Activated naive CD4-positive, alpha-beta T cell treated with anti-CD3 and anti-CD28 coated beads, Interleukin-2, amount 10 ng/mL, durations not matched to agents 7 days and 5 days (primary cell): ENCODE results near the gene MYRF.

Source experiments
- CTCF ChIA-PET: fragments of 350-600 bp; sonication (Branson Sonifier 250); formaldehyde crosslinking; loops from one replicate; lab custom pipeline; 2021; ENCODE audit warnings: antibody characterized with exemption; lab: Charles Lee
- DNase-seq: peaks from one replicate; pipeline ENCODE4 v3.0.0-alpha.2; 2020
- H3K27ac Mint-ChIP-seq: one replicate; pipeline ENCODE4 v1.8.0; 2021; ENCODE audit warnings: mild to moderate bottlenecking, moderate library complexity, mixed read lengths
- H3K27me3 Mint-ChIP-seq: one replicate; pipeline ENCODE4 v1.8.0; 2021; ENCODE audit warnings: mild to moderate bottlenecking, mixed read lengths
- H3K36me3 Mint-ChIP-seq: one replicate; pipeline ENCODE4 v1.8.0; 2021; ENCODE audit warnings: mixed read lengths
- H3K4me1 Mint-ChIP-seq: one replicate; pipeline ENCODE4 v1.8.0; 2021; ENCODE audit warnings: mixed read lengths
- H3K4me3 Mint-ChIP-seq: one replicate; pipeline ENCODE4 v1.8.0; 2021; ENCODE audit warnings: mild to moderate bottlenecking, moderate library complexity, mixed read lengths
- H3K9me3 Mint-ChIP-seq: one replicate; pipeline ENCODE4 v1.8.0; 2021; ENCODE audit warnings: mixed read lengths

MYRF gene

GRCh38 chr11:61797263-61797944 is 45.0 kb downstream of the MYRF start:
- no peaks in the 10 kb centered on the region for H3K27me3 Mint-ChIP-seq
- peak; percentile 88 for DNase-seq
- H3K9me3 Mint-ChIP-seq, result no peaks in the 10 kb centered on the region
- H3K4me1 Mint-ChIP-seq, result peaks cover 59% of the 10 kb centered on the region
- CTCF ChIA-PET, result interaction anchor here (0.5 to 6.0 kb wide), 30 partner anchors 8 to 311 kb away, joined by 3 to 72 read pairs (median 4); partner anchors contain the start of genes BEST1 and FADS1
- no peak overlapping the region for H3K4me3 Mint-ChIP-seq
- H3K27ac Mint-ChIP-seq, result peak overlapping the region; percentile 11
- H3K36me3 Mint-ChIP-seq, result peaks cover 56% of the 10 kb centered on the region

GRCh38 chr11:61799665-61800284 is 47.3 kb downstream of the MYRF start:
- peaks cover 63% of the 10 kb centered on the region for H3K36me3 Mint-ChIP-seq
- CTCF ChIA-PET, result interaction anchor here (0.6 to 6.0 kb wide), 4 partner anchors 15 to 309 kb away, joined by 3 to 72 read pairs (median 4); partner anchors contain the start of gene FADS1
- H3K27ac Mint-ChIP-seq, result peak overlapping the region; percentile 67

GRCh38 chr11:61800331-61801281 is 48.2 kb downstream of the MYRF start:
- Mint-ChIP-seq H3K36me3 (peaks cover 61% of the 10 kb centered on the region), H3K9me3 (no peaks in the 10 kb centered on the region), H3K4me1 (peaks cover 33% of the 10 kb centered on the region), H3K27me3 (no peaks in the 10 kb centered on the region), H3K4me3 (no peak overlapping the region), H3K27ac (no peak overlapping the region)
- CTCF ChIA-PET, result interaction anchor here (0.6 to 6.0 kb wide), 6 partner anchors 8 to 308 kb away, joined by 3 to 72 read pairs (median 4); partner anchors contain the start of genes FADS1, FEN1 and TMEM258
- no peak for DNase-seq

More at GRCh38 chr11:61799665-61800284, 47.3 kb downstream of the MYRF start:
- no peaks in the 10 kb centered on the region for H3K27me3 Mint-ChIP-seq
- H3K4me1 Mint-ChIP-seq, result peaks cover 40% of the 10 kb centered on the region
- no peak for DNase-seq
- no peaks in the 10 kb centered on the region for H3K9me3 Mint-ChIP-seq
- H3K4me3 Mint-ChIP-seq, result no peak overlapping the region

GRCh38 chr11:61802605-61803004 is 50.2 kb downstream of the MYRF start:
- CTCF ChIA-PET, result no interaction called here
- Mint-ChIP-seq H3K27ac (no peak overlapping the region), H3K4me3 (no peak overlapping the region), H3K4me1 (peaks cover 15% of the 10 kb centered on the region), H3K27me3 (no peaks in the 10 kb centered on the region), H3K9me3 (no peaks in the 10 kb centered on the region), H3K36me3 (peaks cover 57% of the 10 kb centered on the region)
- DNase-seq, result no peak

- no peak overlapping the region for H3K27ac Mint-ChIP-seq
- CTCF ChIA-PET, result interaction anchor here (1.1 kb wide), 1 partner anchor 12 kb away, joined by 4 read pairs; no protein-coding TSS in a partner anchor
- H3K4me3 Mint-ChIP-seq, result no peak overlapping the region
- peaks cover 62% of the 10 kb centered on the region for H3K36me3 Mint-ChIP-seq
- H3K9me3 Mint-ChIP-seq, result no peaks in the 10 kb centered on the region
- no peak for DNase-seq
- peaks cover 12% of the 10 kb centered on the region for H3K4me1 Mint-ChIP-seq
- no peaks in the 10 kb centered on the region for H3K27me3 Mint-ChIP-seq
Observed at GRCh38 chr11:61803889-61804647, 51.6 kb downstream of the MYRF start.

- DNase-seq, result no peak
- no peaks in the 10 kb centered on the region for H3K27me3 Mint-ChIP-seq
- no peaks in the 10 kb centered on the region for H3K9me3 Mint-ChIP-seq
- CTCF ChIA-PET, result interaction anchor here (0.8 to 1.3 kb wide), 3 partner anchors 8 to 72 kb away, joined by 3 to 4 read pairs (median 3); no protein-coding TSS in a partner anchor
- peaks cover 4% of the 10 kb centered on the region for H3K4me1 Mint-ChIP-seq
- H3K4me3 Mint-ChIP-seq, result no peak overlapping the region
- no peak overlapping the region for H3K27ac Mint-ChIP-seq
- H3K36me3 Mint-ChIP-seq, result peaks cover 60% of the 10 kb centered on the region
Observed at GRCh38 chr11:61805146-61805545, 52.7 kb downstream of the MYRF start.

GRCh38 chr11:61806785-61807184 is 54.3 kb downstream of the MYRF start:
- Mint-ChIP-seq H3K27me3 (no peaks in the 10 kb centered on the region), H3K27ac (no peak overlapping the region)
- CTCF ChIA-PET, result interaction anchor here (2.1 kb wide), 1 partner anchor 9 kb away, joined by 13 read pairs; no protein-coding TSS in a partner anchor

GRCh38 chr11:61810671-61811175 is 58.3 kb downstream of the MYRF start:
- H3K27ac Mint-ChIP-seq, result no peak overlapping the region

More at GRCh38 chr11:61806785-61807184, 54.3 kb downstream of the MYRF start:
- peaks cover 68% of the 10 kb centered on the region for H3K36me3 Mint-ChIP-seq
- no peak overlapping the region for H3K4me3 Mint-ChIP-seq
- no peak for DNase-seq
- no peaks in the 10 kb centered on the region for H3K9me3 Mint-ChIP-seq
- no peaks in the 10 kb centered on the region for H3K4me1 Mint-ChIP-seq

GRCh38 chr11:61811831-61812230 is 59.4 kb downstream of the MYRF start:
- Mint-ChIP-seq H3K36me3 (peaks cover 71% of the 10 kb centered on the region), H3K27ac (peak overlapping the region; percentile 3)

More at GRCh38 chr11:61810671-61811175, 58.3 kb downstream of the MYRF start:
- H3K9me3 Mint-ChIP-seq, result peaks cover 1% of the 10 kb centered on the region
- H3K4me1 Mint-ChIP-seq, result peaks cover 12% of the 10 kb centered on the region
- peaks cover 13% of the 10 kb centered on the region for H3K27me3 Mint-ChIP-seq
- peaks cover 72% of the 10 kb centered on the region for H3K36me3 Mint-ChIP-seq
- no peak for DNase-seq
- no peak overlapping the region for H3K4me3 Mint-ChIP-seq
- CTCF ChIA-PET, result interaction anchor here (9.0 kb wide), 1 partner anchor 13 kb away, joined by 72 read pairs; no protein-coding TSS in a partner anchor

GRCh38 chr11:61812736-61813411 is 60.4 kb downstream of the MYRF start:
- peaks cover 34% of the 10 kb centered on the region for H3K27me3 Mint-ChIP-seq

More at GRCh38 chr11:61811831-61812230, 59.4 kb downstream of the MYRF start:
- DNase-seq, result no peak
- Mint-ChIP-seq H3K27me3 (peaks cover 24% of the 10 kb centered on the region), H3K9me3 (peaks cover 1% of the 10 kb centered on the region), H3K4me3 (no peak overlapping the region), H3K4me1 (peaks cover 15% of the 10 kb centered on the region)
- CTCF ChIA-PET, result interaction anchor here (9.0 kb wide), 1 partner anchor 14 kb away, joined by 72 read pairs; no protein-coding TSS in a partner anchor

GRCh38 chr11:61814247-61814957 is 62.0 kb downstream of the MYRF start:
- peaks cover 44% of the 10 kb centered on the region for H3K27me3 Mint-ChIP-seq
- peak overlapping the region; percentile 95 for H3K4me3 Mint-ChIP-seq
- DNase-seq, result peak; percentile 54
- peaks cover 53% of the 10 kb centered on the region for H3K36me3 Mint-ChIP-seq
- H3K9me3 Mint-ChIP-seq, result peaks cover 1% of the 10 kb centered on the region
- peak overlapping the region; percentile 93 for H3K27ac Mint-ChIP-seq
- CTCF ChIA-PET, result interaction anchor here (1.0 to 9.0 kb wide), 8 partner anchors 7 to 268 kb away, joined by 3 to 72 read pairs (median 4); partner anchors contain the start of genes FADS2 and FEN1
- peaks cover 21% of the 10 kb centered on the region for H3K4me1 Mint-ChIP-seq

More at GRCh38 chr11:61812736-61813411, 60.4 kb downstream of the MYRF start:
- H3K36me3 Mint-ChIP-seq, result peaks cover 64% of the 10 kb centered on the region
- peaks cover 1% of the 10 kb centered on the region for H3K9me3 Mint-ChIP-seq
- CTCF ChIA-PET, result interaction anchor here (9.0 kb wide), 1 partner anchor 15 kb away, joined by 72 read pairs; no protein-coding TSS in a partner anchor
- H3K4me1 Mint-ChIP-seq, result peaks cover 21% of the 10 kb centered on the region
- H3K27ac Mint-ChIP-seq, result no peak overlapping the region
- DNase-seq, result no peak
- H3K4me3 Mint-ChIP-seq, result no peak overlapping the region
